Measurements from ENCODE around the gene TAOK1. TPM values are rescaled to one million over a fixed set of nuclear protein-coding genes. Genes with fewer than 3 reads are reported as not detected.

TAOK1 gene
- total and polyA plus RNA-seq, 12 donors, result 6.4 to 66.3 (median 46.6) TPM

DNA sequence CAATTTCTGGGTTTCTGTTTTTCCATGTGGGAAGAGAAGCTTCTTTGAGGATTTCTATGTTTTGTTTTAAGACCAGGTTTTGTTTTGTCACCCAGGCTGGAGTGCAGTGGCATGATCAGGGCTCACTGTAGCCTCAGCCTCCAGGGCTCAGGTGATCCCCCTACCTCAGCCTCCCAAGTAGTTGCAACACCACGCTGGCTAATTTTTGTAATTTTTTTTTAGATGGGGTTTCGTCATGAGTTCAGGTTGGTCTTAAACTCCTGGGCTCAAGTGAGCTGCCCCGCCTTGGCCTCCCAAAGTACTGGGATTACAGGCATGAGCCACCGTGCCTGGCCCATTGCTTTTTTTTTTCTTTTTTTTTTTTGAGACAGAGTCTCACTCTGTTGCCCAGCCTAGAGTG is 25.5 kb upstream of the TAOK1 start:
- no peak for DNase-seq
- Histone ChIP-seq H3K4me3 (no peak overlapping the region), H3K4me1 (replicated peaks in 1 of 2) (no peaks in the 10 kb centered on the region), H3K9me3 (replicated peaks in 1 of 3) (no peaks in the 10 kb centered on the region), H3K27ac (no peak overlapping the region), H3K36me3 (replicated peaks in 1 of 2) (no peaks in the 10 kb centered on the region), H3K27me3 (no peaks in the 10 kb centered on the region)
- WGBS, 4 donors, result 89 to 92% (median 90%) methylated on average over 4 of the region's 4 CpGs
- intact Hi-C loops (cut with DNase I), result no loop called here
- TF ChIP-seq, protein P1, sequence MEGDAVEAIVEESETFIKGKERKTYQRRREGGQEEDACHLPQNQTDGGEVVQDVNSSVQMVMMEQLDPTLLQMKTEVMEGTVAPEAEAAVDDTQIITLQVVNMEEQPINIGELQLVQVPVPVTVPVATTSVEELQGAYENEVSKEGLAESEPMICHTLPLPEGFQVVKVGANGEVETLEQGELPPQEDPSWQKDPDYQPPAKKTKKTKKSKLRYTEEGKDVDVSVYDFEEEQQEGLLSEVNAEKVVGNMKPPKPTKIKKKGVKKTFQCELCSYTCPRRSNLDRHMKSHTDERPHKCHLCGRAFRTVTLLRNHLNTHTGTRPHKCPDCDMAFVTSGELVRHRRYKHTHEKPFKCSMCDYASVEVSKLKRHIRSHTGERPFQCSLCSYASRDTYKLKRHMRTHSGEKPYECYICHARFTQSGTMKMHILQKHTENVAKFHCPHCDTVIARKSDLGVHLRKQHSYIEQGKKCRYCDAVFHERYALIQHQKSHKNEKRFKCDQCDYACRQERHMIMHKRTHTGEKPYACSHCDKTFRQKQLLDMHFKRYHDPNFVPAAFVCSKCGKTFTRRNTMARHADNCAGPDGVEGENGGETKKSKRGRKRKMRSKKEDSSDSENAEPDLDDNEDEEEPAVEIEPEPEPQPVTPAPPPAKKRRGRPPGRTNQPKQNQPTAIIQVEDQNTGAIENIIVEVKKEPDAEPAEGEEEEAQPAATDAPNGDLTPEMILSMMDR (IDR thresholded peaks at IDR 0.05), result no peak
- TF ChIP-seq POLR2A (IDR thresholded peaks at IDR 0.05), result no peak

DNA sequence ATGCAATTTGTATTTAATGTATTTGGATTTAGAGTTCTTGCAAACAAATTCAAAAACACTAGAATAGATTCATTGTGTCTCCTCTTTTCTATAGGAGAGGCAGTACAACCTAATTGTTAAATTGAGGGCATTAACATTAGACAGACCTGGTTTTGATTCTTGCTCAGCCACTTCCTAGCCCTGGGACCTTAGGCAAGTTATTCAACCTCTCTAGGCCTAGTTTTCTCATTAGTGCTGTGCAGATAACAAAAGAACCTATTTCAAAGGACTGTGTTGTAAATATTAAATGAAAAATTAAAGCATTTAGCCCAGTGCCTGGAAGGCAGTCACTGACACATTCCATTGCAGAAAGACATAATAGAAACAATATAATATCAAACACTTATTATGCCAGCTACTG is 22.0 kb upstream of the TAOK1 start:
- intact Hi-C loops (cut with DNase I), result loop anchor here in 1 of 2 donors (2.0 kb wide), 1 partner anchor 167 kb away; no protein-coding TSS in a partner anchor
- no peak for TF ChIP-seq POLR2A (IDR thresholded peaks at IDR 0.05)
- TF ChIP-seq, protein P1 (IDR thresholded peaks at IDR 0.05), result no peak
- Histone ChIP-seq H3K9me3 (replicated peaks in 1 of 3) (no peaks in the 10 kb centered on the region), H3K27me3 (no peaks in the 10 kb centered on the region), H3K4me1 (replicated peaks in 1 of 2) (no peaks in the 10 kb centered on the region), H3K27ac (no peak overlapping the region), H3K4me3 (no peak overlapping the region), H3K36me3 (replicated peaks in 1 of 2) (no peaks in the 10 kb centered on the region)
- DNase-seq, result no peak

DNA sequence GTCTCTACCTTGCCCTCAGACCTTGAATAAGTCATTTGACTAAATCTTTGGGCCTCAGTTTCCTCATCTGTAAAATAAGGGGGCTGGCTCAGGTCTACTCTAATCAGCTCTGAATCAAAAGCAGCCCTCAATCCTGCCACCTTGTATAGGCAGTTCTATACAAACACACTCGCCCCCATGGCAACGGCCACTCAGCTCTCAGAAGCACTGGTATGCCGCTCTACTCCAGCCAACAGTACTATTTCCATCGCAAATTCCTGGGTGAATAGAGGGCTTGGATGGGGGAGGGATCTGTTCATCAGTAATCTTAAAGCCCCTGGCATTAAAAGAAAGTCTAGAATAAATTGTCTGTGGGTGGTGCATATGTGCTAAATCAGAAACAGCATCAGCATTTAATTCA is 21.2 kb upstream of the TAOK1 start:
- no peak overlapping the region for H3K27ac ChIP-seq
- no peaks in the 10 kb centered on the region for H3K36me3 ChIP-seq (replicated peaks in 1 of 2)
- H3K4me3 ChIP-seq, result no peak overlapping the region
- TF ChIP-seq, protein P1 (IDR thresholded peaks at IDR 0.05), result no peak
- TF ChIP-seq POLR2A (IDR thresholded peaks at IDR 0.05), result no peak
- intact Hi-C loops (cut with DNase I), result loop anchor here in 1 of 2 donors (2.0 kb wide), 1 partner anchor 166 kb away; no protein-coding TSS in a partner anchor
- DNase-seq, result no peak
- no peaks in the 10 kb centered on the region for H3K9me3 ChIP-seq (replicated peaks in 1 of 3)
- H3K27me3 ChIP-seq, result no peaks in the 10 kb centered on the region
- H3K4me1 ChIP-seq (replicated peaks in 1 of 2), result no peaks in the 10 kb centered on the region
- 60 to 67% (median 65%) methylated on average over 4 of the region's 4 CpGs for WGBS, 4 donors

DNA sequence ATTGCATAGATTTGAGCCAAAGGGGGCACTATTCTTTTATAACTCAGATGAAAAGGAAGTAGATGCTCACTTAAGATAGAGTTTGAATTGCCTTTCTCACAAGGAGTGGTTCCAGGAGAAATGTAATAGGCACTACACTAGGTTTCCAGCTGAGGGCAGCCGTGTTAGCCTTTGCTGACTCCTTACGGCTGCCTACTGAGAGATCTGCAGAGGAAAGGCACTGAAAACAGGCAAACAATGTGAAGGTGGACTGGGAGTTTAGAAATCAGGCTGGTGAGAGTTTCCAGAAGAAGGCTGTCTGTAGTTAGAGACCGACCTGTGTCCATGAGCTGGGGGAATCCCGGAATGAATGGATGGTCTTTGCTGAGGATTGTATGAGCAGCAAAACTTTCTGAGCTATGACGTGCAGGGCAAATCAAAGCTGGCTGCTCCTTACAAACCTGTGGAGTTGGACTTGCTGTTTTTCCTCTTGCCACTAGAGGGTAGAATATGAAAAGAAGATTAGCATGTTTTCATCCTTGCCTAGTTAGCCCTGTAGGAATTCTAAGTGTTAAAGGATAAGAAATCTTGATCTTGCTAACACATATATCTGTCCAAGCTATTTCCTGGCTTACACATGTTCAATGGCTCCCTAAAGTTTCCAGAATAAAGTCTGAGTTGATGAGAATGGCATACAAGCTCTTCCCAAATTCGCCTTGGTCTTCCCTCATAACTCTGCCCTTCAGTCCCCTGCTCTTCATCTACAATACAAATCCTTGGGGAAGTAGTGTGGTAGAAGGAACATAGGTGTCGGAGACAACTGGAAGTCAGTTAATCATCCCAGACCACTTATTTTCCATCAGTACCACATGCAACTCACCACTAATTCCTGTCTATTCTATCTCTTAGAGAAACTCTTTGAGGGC is 20.1 kb upstream of the TAOK1 start:
- peak; percentile 55 to 87 (median 73) for DNase-seq
- Histone ChIP-seq H3K36me3 (replicated peaks in 1 of 2) (no peaks in the 10 kb centered on the region), H3K9me3 (replicated peaks in 1 of 3) (no peaks in the 10 kb centered on the region), H3K27ac (peak overlapping the region in 3 of 5 donors; percentile 39 to 69 (median 45)), H3K4me3 (peak overlapping the region in 2 of 4 donors; percentile 14 to 21), H3K27me3 (no peaks in the 10 kb centered on the region), H3K4me1 (replicated peaks in 1 of 2) (no peaks in the 10 kb centered on the region)
- intact Hi-C loops (cut with DNase I), result loop anchor here (2.0 to 5.0 kb wide), 2 partner anchors 165 to 167 kb away; no protein-coding TSS in a partner anchor
- WGBS, 4 donors, result 13 to 19% (median 16%) methylated on average over 7 of the region's 7 CpGs
- TF ChIP-seq, protein P1 (IDR thresholded peaks at IDR 0.05), result peak; percentile 67 to 95 (median 78)
- no peak for TF ChIP-seq POLR2A (IDR thresholded peaks at IDR 0.05)

Measured in adrenal gland (tissue), 12 donors.